ENCODE data around the gene INTS3.

Gene INTS3

DNA sequence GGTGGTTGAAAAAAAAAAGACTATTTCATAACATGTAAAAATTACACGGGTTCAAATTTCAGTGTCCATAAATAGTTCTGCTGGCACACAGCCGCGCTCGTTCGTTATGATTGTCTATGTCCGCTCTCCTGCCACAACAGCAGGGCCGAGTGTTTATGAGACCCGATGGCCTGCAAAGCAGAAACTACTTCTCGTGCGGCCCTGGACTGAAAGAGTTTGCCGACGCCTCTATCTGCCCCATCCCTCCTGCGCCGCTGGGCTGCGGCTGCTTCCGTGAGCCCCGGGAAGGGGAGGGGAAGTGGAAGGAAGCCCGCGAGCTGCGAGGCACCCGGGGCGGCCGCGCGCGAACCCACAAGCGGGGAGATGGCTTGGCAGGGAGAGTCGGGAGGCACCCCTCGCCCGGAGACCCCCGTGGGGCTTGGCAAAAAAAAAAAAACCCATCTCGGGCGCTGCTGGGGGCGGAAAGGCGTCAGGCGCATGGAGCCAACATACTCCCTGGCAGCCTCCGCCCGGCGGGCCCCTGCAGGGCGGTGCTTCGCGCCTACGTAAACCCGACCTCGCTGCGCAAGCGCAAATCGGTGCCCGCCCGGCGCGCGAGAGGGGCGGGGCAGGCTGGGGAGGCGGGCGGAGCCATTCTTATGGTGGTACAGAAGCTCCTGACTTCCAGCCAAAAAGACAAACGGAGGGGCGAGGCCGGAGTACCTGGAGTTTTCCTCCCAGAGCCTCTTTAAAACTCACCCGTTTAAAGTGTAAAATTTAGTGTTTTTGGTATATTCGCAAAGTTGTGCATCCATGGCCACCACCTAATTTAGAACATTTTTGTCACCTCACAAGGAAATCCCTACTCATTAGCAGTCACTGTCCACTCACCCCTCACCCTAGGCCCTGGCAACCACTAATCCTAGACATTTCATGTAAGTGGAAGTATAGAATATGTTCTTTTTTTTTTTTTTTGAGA lies 55.7 kb downstream of the INTS3 start (continued):
- TF ChIP-seq ZNF776 (tag by site-specific recombination; IDR thresholded peaks at IDR 0.05; ENCODE audit: borderline replicate concordance) (no peak), ZNF155 (tag by site-specific recombination; IDR thresholded peaks at IDR 0.05) (no peak), ZNF843 (tag by site-specific recombination; IDR thresholded peaks at IDR 0.05) (peak; percentile 34; the same call in 1 of the 2 replicates), ZNF112 (tag by site-specific recombination; IDR thresholded peaks at IDR 0.05) (no peak), ZNF571 (tag by site-specific recombination; IDR thresholded peaks at IDR 0.05) (no peak), ZNF510 (tag by site-specific recombination; IDR thresholded peaks at IDR 0.05; ENCODE audit: insufficient replicate concordance) (no peak), ZNF837 (tag by site-specific recombination; IDR thresholded peaks at IDR 0.05) (no peak), ZNF354C (tag by site-specific recombination; IDR thresholded peaks at IDR 0.05; ENCODE audit: borderline replicate concordance, low read depth) (no peak), OSR2 (tag by site-specific recombination; IDR thresholded peaks at IDR 0.05) (no peak), ZNF785 (tag by site-specific recombination; IDR thresholded peaks at IDR 0.05) (no peak), FEZF1 (tag by site-specific recombination; IDR thresholded peaks at IDR 0.05) (peak; percentile 39), ZNF530 (tag by site-specific recombination; IDR thresholded peaks at IDR 0.05; ENCODE audit: low read depth) (no peak), GFI1B (tag by site-specific recombination; IDR thresholded peaks at IDR 0.05) (no peak), ZNF585B (tag by site-specific recombination; IDR thresholded peaks at IDR 0.05) (no peak), ZBTB21 (tag by site-specific recombination; IDR thresholded peaks at IDR 0.05) (0 out of 2 replicates have a peak, but pooled peaks have one; percentile 54), ZFHX2 (tag by site-specific recombination; conservative IDR thresholded peaks at IDR 0.05) (peak; percentile 90), ZNF626 (tag by site-specific recombination; IDR thresholded peaks at IDR 0.05) (no peak), ZNF514 (tag by site-specific recombination; IDR thresholded peaks at IDR 0.05) (no peak), ZNF624 (tag by site-specific recombination; IDR thresholded peaks at IDR 0.05) (no peak), KLF8 (tag by site-specific recombination; IDR thresholded peaks at IDR 0.05) (peak; percentile 97)
- TF ChIP-seq, protein P1, sequence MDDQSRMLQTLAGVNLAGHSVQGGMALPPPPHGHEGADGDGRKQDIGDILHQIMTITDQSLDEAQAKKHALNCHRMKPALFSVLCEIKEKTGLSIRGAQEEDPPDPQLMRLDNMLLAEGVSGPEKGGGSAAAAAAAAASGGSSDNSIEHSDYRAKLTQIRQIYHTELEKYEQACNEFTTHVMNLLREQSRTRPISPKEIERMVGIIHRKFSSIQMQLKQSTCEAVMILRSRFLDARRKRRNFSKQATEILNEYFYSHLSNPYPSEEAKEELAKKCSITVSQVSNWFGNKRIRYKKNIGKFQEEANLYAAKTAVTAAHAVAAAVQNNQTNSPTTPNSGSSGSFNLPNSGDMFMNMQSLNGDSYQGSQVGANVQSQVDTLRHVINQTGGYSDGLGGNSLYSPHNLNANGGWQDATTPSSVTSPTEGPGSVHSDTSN (CRISPR knock-in tag; IDR thresholded peaks at IDR 0.05) = no peak
- TF ChIP-seq, protein P2, sequence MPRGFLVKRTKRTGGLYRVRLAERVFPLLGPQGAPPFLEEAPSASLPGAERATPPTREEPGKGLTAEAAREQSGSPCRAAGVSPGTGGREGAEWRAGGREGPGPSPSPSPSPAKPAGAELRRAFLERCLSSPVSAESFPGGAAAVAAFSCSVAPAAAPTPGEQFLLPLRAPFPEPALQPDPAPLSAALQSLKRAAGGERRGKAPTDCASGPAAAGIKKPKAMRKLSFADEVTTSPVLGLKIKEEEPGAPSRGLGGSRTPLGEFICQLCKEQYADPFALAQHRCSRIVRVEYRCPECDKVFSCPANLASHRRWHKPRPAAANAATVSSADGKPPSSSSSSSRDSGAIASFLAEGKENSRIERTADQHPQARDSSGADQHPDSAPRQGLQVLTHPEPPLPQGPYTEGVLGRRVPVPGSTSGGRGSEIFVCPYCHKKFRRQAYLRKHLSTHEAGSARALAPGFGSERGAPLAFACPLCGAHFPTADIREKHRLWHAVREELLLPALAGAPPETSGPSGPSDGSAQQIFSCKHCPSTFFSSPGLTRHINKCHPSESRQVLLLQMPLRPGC (tag by site-specific recombination; IDR thresholded peaks at IDR 0.05) = 0 out of 2 replicates have a peak, but pooled peaks have one; percentile 28
- TF ChIP-seq, protein P3, sequence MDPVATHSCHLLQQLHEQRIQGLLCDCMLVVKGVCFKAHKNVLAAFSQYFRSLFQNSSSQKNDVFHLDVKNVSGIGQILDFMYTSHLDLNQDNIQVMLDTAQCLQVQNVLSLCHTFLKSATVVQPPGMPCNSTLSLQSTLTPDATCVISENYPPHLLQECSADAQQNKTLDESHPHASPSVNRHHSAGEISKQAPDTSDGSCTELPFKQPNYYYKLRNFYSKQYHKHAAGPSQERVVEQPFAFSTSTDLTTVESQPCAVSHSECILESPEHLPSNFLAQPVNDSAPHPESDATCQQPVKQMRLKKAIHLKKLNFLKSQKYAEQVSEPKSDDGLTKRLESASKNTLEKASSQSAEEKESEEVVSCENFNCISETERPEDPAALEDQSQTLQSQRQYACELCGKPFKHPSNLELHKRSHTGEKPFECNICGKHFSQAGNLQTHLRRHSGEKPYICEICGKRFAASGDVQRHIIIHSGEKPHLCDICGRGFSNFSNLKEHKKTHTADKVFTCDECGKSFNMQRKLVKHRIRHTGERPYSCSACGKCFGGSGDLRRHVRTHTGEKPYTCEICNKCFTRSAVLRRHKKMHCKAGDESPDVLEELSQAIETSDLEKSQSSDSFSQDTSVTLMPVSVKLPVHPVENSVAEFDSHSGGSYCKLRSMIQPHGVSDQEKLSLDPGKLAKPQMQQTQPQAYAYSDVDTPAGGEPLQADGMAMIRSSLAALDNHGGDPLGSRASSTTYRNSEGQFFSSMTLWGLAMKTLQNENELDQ (tag by site-specific recombination; IDR thresholded peaks at IDR 0.05; ENCODE audit: low read depth) = no peak
- TF ChIP-seq, protein P4, sequence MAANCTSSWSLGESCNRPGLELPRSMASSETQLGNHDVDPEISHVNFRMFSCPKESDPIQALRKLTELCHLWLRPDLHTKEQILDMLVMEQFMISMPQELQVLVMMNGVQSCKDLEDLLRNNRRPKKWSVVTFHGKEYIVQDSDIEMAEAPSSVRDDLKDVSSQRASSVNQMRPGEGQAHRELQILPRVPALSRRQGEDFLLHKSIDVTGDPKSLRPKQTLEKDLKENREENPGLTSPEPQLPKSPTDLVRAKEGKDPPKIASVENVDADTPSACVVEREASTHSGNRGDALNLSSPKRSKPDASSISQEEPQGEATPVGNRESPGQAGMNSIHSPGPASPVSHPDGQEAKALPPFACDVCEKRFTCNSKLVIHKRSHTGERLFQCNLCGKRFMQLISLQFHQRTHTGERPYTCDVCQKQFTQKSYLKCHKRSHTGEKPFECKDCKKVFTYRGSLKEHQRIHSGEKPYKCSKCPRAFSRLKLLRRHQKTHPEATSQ (tag by site-specific recombination; IDR thresholded peaks at IDR 0.05) = no peak
- TF ChIP-seq, protein P5, sequence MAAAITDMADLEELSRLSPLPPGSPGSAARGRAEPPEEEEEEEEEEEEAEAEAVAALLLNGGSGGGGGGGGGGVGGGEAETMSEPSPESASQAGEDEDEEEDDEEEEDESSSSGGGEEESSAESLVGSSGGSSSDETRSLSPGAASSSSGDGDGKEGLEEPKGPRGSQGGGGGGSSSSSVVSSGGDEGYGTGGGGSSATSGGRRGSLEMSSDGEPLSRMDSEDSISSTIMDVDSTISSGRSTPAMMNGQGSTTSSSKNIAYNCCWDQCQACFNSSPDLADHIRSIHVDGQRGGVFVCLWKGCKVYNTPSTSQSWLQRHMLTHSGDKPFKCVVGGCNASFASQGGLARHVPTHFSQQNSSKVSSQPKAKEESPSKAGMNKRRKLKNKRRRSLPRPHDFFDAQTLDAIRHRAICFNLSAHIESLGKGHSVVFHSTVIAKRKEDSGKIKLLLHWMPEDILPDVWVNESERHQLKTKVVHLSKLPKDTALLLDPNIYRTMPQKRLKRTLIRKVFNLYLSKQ (tag by site-specific recombination; IDR thresholded peaks at IDR 0.05; ENCODE audit: borderline replicate concordance) = no peak
- TF ChIP-seq, protein P6, sequence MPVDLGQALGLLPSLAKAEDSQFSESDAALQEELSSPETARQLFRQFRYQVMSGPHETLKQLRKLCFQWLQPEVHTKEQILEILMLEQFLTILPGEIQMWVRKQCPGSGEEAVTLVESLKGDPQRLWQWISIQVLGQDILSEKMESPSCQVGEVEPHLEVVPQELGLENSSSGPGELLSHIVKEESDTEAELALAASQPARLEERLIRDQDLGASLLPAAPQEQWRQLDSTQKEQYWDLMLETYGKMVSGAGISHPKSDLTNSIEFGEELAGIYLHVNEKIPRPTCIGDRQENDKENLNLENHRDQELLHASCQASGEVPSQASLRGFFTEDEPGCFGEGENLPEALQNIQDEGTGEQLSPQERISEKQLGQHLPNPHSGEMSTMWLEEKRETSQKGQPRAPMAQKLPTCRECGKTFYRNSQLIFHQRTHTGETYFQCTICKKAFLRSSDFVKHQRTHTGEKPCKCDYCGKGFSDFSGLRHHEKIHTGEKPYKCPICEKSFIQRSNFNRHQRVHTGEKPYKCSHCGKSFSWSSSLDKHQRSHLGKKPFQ (tag by site-specific recombination; IDR thresholded peaks at IDR 0.05) = no peak
- TF ChIP-seq, protein P7, sequence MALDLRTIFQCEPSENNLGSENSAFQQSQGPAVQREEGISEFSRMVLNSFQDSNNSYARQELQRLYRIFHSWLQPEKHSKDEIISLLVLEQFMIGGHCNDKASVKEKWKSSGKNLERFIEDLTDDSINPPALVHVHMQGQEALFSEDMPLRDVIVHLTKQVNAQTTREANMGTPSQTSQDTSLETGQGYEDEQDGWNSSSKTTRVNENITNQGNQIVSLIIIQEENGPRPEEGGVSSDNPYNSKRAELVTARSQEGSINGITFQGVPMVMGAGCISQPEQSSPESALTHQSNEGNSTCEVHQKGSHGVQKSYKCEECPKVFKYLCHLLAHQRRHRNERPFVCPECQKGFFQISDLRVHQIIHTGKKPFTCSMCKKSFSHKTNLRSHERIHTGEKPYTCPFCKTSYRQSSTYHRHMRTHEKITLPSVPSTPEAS (tag by site-specific recombination; IDR thresholded peaks at IDR 0.05) = no peak
- TF ChIP-seq, protein P8, sequence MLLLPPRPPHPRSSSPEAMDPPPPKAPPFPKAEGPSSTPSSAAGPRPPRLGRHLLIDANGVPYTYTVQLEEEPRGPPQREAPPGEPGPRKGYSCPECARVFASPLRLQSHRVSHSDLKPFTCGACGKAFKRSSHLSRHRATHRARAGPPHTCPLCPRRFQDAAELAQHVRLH (tag by site-specific recombination; IDR thresholded peaks at IDR 0.05) = no peak
